WERI-Rb-1 (cell line): Measurements from ENCODE around the gene FSTL4.

ENCODE experiments used
- DNase-seq: peaks from one replicate; pipeline ENCODE4 v3.0.0-alpha.2; 2020
- H3K27ac ChIP-seq: fragments of 250-450 bp; sonication (Bioruptor Pico); 2 replicates; pipeline ENCODE4 v1.5.1; 2020; ENCODE audit warnings: mild to moderate bottlenecking, moderate library complexity
- H3K27me3 ChIP-seq: fragments of 250-450 bp; sonication (Bioruptor Pico); 2 replicates; pipeline ENCODE4 v1.5.1; 2021; ENCODE audit warnings: mild to moderate bottlenecking, low read depth, moderate library complexity; ENCODE audit not compliant: insufficient read depth, severe bottlenecking
- H3K36me3 ChIP-seq: fragments of 250-450 bp; sonication (Bioruptor Pico); 2 replicates; pipeline ENCODE4 v1.5.1; 2020; ENCODE audit warnings: mild to moderate bottlenecking, moderate library complexity
- H3K4me3 ChIP-seq: 2 replicates; pipeline ENCODE4 v1.5.1; 2011; ENCODE audit warnings: low read depth, mild to moderate bottlenecking, control low read depth, low read length
- H3K9me3 ChIP-seq: fragments of 250-450 bp; sonication (Bioruptor Pico); 2 replicates; pipeline ENCODE4 v1.5.1; 2021; ENCODE audit warnings: mild to moderate bottlenecking, moderate library complexity; ENCODE audit not compliant: severe bottlenecking
- TF ChIP-seq, protein P1 (sequence below): IDR thresholded peaks from 2 replicates; pipeline ENCODE4 v1.5.1; 2011; ENCODE audit warnings: low read depth, mild to moderate bottlenecking, control low read depth, inconsistent platforms, low read length

The FSTL4 gene

DNA sequence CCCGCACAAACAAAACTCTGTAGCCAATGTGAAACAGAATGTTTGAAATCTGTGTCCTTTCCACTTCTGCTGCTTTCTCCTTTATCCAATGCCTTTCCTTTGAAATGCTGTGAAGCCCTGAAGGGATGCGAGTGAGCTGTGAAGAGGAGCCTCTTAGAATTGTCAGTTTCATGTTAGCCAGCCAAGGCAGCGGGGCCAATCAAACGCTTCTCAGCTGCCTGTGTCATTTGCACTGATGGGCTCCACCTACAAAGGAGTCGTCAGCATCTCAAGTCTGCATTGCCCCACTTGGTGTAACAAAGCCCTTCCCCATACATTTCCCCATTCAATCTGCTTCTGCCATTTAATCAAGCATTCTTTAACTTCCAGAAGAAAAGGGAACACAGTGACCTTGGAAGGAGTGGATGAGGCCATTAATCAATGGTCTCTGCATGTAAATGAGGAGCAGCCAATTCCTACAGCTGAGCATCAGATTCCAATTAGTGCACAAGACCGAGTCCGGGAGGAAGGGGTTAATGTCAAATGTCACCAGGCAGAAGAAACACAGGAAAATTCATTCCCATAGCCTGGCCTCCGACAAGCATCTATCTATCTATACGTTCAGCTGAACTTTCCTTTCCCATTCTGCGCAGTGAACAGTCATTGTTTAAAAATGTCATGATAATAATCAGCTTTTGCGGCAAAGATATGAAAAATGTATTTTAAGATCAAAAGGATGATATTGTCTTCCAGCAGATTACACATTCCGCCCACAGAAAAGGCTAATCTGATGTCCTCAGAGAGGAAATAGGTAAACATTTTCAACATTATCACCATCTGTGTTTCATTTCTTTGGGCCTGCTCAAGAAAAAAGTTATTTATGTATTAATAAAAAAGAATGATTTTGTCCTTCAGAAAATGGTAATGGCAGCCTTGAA is 154.6 kb downstream of the FSTL4 start:
- no peaks in the 10 kb centered on the region for H3K36me3 ChIP-seq
- no peak for DNase-seq
- no peaks in the 10 kb centered on the region for H3K9me3 ChIP-seq
- H3K27me3 ChIP-seq: no peaks in the 10 kb centered on the region
- TF ChIP-seq, protein P1, sequence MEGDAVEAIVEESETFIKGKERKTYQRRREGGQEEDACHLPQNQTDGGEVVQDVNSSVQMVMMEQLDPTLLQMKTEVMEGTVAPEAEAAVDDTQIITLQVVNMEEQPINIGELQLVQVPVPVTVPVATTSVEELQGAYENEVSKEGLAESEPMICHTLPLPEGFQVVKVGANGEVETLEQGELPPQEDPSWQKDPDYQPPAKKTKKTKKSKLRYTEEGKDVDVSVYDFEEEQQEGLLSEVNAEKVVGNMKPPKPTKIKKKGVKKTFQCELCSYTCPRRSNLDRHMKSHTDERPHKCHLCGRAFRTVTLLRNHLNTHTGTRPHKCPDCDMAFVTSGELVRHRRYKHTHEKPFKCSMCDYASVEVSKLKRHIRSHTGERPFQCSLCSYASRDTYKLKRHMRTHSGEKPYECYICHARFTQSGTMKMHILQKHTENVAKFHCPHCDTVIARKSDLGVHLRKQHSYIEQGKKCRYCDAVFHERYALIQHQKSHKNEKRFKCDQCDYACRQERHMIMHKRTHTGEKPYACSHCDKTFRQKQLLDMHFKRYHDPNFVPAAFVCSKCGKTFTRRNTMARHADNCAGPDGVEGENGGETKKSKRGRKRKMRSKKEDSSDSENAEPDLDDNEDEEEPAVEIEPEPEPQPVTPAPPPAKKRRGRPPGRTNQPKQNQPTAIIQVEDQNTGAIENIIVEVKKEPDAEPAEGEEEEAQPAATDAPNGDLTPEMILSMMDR: no peak
- no peak overlapping the region for H3K27ac ChIP-seq
- H3K4me3 ChIP-seq: no peak overlapping the region

DNA sequence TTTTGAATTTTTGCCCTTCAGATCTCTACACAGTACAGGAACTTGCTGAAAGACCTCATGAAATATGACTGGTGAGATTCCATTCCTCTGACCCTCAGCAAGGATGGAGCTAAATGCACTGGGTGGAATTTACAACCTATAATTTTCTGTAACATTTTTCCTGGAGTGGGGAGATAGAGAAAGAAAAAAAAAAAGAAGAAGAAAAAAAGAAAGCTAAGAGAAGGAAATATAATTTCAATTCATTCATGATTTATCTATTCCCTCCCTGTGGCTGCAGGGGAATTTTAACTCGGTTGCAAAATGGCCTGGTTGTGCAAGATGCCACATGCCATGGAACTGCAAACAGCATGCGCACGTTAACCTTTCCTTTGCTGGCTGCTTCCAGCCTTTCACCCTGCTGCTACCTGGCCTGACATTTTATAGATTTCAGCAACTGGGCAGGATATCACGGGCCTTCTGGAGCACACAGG is 155.4 kb downstream of the FSTL4 start:
- no peaks in the 10 kb centered on the region for H3K36me3 ChIP-seq
- no peak overlapping the region for H3K4me3 ChIP-seq
- DNase-seq: no peak
- TF ChIP-seq, protein P1: no peak
- H3K27me3 ChIP-seq: no peaks in the 10 kb centered on the region
- no peak overlapping the region for H3K27ac ChIP-seq
- no peaks in the 10 kb centered on the region for H3K9me3 ChIP-seq

DNA sequence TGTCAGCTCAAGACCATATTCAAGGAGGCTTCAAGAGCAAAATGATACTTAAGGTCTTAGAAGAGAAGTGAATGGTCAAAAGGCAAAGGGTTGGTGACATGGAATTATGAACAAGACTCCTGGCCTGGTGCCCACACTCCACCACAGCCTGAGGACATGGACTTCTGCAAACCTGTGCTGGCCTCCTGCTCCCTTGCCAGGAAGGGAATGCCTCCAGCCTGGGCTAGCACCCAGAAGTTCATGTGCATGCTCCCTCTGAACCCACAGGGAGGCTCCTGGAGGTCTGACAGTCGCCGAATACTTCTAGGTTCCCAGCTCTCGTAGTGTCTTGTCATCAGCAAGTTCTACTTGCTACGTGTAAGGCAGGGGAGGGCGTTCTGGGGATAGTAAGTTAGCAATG is 156.7 kb downstream of the FSTL4 start:
- no peak for DNase-seq
- TF ChIP-seq, protein P1: no peak
- no peaks in the 10 kb centered on the region for H3K36me3 ChIP-seq
- no peaks in the 10 kb centered on the region for H3K27me3 ChIP-seq
- H3K27ac ChIP-seq: no peak overlapping the region
- no peaks in the 10 kb centered on the region for H3K9me3 ChIP-seq
- H3K4me3 ChIP-seq: no peak overlapping the region

DNA sequence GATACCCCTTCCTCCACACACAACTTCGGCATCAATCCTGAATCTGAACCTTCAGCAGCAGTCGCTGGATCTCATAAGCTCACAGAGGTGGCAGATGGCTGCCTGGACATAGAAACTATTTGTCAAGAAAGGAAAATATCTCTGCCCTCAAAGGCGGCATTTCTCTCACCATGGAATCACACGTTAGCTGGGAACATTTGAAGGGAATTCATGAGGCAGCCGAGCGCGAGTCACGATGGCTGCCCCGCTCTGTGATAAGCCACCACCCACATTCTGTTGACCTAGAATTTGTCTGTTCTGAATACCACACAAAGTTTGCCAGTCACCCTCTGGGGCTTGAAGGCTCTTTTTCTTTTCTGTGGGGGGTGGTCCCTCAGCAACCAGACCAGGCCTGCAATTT is 157.9 kb downstream of the FSTL4 start:
- no peak for DNase-seq
- Histone ChIP-seq H3K4me3 (no peak overlapping the region), H3K9me3 (no peaks in the 10 kb centered on the region), H3K36me3 (no peaks in the 10 kb centered on the region), H3K27me3 (no peaks in the 10 kb centered on the region), H3K27ac (no peak overlapping the region)
- TF ChIP-seq, protein P1: no peak

DNA sequence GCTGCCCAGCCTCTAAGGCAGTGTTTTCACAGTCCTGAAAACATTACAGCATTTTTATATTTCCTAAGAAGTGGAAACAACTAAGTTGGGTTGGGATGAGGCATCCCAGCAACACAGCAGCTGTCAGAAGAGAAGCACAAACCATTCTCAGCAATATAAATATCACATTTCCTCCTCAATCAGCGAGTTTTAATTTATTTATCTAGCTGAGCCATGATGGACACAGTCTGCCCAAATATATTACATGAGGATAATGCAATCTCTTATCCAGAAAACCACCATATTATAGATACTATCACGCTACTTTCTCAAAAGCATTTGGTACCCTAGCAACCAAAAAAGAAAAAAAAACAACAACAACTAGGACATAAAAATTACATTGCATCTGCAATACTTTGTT is 158.5 kb downstream of the FSTL4 start:
- TF ChIP-seq, protein P1: no peak
- Histone ChIP-seq H3K27me3 (no peaks in the 10 kb centered on the region), H3K27ac (no peak overlapping the region), H3K4me3 (no peak overlapping the region), H3K36me3 (no peaks in the 10 kb centered on the region), H3K9me3 (no peaks in the 10 kb centered on the region)
- no peak for DNase-seq
